IMR-90 (cell line): Measurements from ENCODE around the gene ACSBG1. TPM values are rescaled to one million over a fixed set of nuclear protein-coding genes. Genes with fewer than 3 reads are reported as not detected.
A peak's percentile ranks its signal among the peaks of the same experiment; 100 is the strongest.

Experiments
- ATAC-seq: fragments of 200-7000 bp; cut with Tn5 transposase; 2 replicates; pipeline ENCODE4 v1.9.1; 2020; ENCODE audit warnings: low read depth, mild to moderate bottlenecking, moderate library complexity
- BruUV-seq: library from RNA; stranded (reverse); fragments of 400-500 nt; replicated peaks from 2 replicates; lab custom pipeline; 2021; lab: Mats Ljungman, UMichigan
- CTCF ChIA-PET: fragments of 300-600 bp; formaldehyde crosslinking; extraction: SDS; loops from one replicate; lab custom pipeline; 2021; ENCODE audit warnings: antibody characterized with exemption; lab: Yijun Ruan, JAX
- POLR2A ChIA-PET: fragments of 300-600 bp; sonication (Branson Sonifier 250); formaldehyde crosslinking; loops from one replicate; lab custom pipeline; 2022; ENCODE audit warnings: antibody characterized with exemption; ENCODE audit not compliant: unreplicated experiment; lab: Charles Lee
- DNase-seq: peaks from one replicate; pipeline ENCODE4 v3.0.0; 2013
- H2AFZ ChIP-seq: replicated peaks from 2 replicates; pipeline ENCODE3; 2013; ENCODE audit warnings: low read length, mild to moderate bottlenecking; ENCODE audit not compliant: poor library complexity
- H2AK5ac ChIP-seq: 2 replicates; pipeline ENCODE4 v1.6.1; 2013; ENCODE audit warnings: low read depth, low read length, inconsistent platforms
- H2AK9ac ChIP-seq: replicated peaks from 2 replicates; pipeline ENCODE3; 2013; ENCODE audit warnings: mild to moderate bottlenecking, low read depth, low read length, moderate library complexity; ENCODE audit not compliant: poor library complexity
- H2BK120ac ChIP-seq: 2 replicates; pipeline ENCODE4 v1.6.1; 2013; ENCODE audit warnings: low read depth, low read length, inconsistent platforms
- H2BK15ac ChIP-seq: 3 replicates; pipeline ENCODE4 v1.6.1; 2013; ENCODE audit warnings: low read depth, low read length, inconsistent platforms
- H2BK20ac ChIP-seq: 2 replicates; pipeline ENCODE4 v1.6.1; 2013; ENCODE audit warnings: low read depth, mild to moderate bottlenecking, inconsistent platforms, low read length, moderate library complexity
- H2BK5ac ChIP-seq: 2 replicates; pipeline ENCODE4 v1.6.1; 2013; ENCODE audit warnings: mild to moderate bottlenecking, low read depth, low read length, inconsistent platforms; ENCODE audit not compliant: poor library complexity, severe bottlenecking
- H3K14ac ChIP-seq: replicated peaks from 2 replicates; pipeline ENCODE4 v1.6.1; 2013; ENCODE audit warnings: low read depth, low read length, inconsistent platforms
- H3K18ac ChIP-seq: 2 replicates; pipeline ENCODE4 v1.6.1; 2013; ENCODE audit warnings: low read depth, low read length, control low read depth
- H3K23ac ChIP-seq: 2 replicates; pipeline ENCODE4 v1.6.1; 2013; ENCODE audit warnings: low read depth, low read length, inconsistent platforms
- H3K27ac ChIP-seq: 2 replicates; pipeline ENCODE4 v1.5.1; 2013; ENCODE audit warnings: mild to moderate bottlenecking, control low read depth, low read length; ENCODE audit not compliant: insufficient read depth
- H3K27me3 ChIP-seq: 2 replicates; pipeline ENCODE4 v1.6.1; 2013; ENCODE audit warnings: low read length; ENCODE audit not compliant: control insufficient read depth, insufficient read depth
- H3K36me3 ChIP-seq: 2 replicates; pipeline ENCODE4 v1.6.1; 2013; ENCODE audit warnings: low read length, mixed read lengths; ENCODE audit not compliant: control insufficient read depth, insufficient read depth
- H3K4ac ChIP-seq: 2 replicates; pipeline ENCODE4 v1.6.1; 2013; ENCODE audit warnings: low read depth, low read length, inconsistent platforms
- H3K4me1 ChIP-seq: 2 replicates; pipeline ENCODE4 v1.6.1; 2013; ENCODE audit warnings: low read length, mixed read lengths; ENCODE audit not compliant: control insufficient read depth, insufficient read depth
- H3K4me2 ChIP-seq: 2 replicates; pipeline ENCODE4 v1.6.1; 2013; ENCODE audit warnings: low read depth, mild to moderate bottlenecking, control low read depth, low read length, moderate library complexity
- H3K4me3 ChIP-seq: 2 replicates; pipeline ENCODE4 v1.5.1; 2013; ENCODE audit warnings: low read depth, mild to moderate bottlenecking, control low read depth, low read length, moderate library complexity; ENCODE audit not compliant: insufficient read depth
- H3K56ac ChIP-seq: 2 replicates; pipeline ENCODE4 v1.6.1; 2013; ENCODE audit warnings: low read length, inconsistent platforms; ENCODE audit not compliant: insufficient read depth; ENCODE audit errors: extremely low read depth
- H3K79me1 ChIP-seq, 2 experiments: 2 replicates each; pipeline ENCODE4 v1.6.1; 2013; ENCODE audit warnings: low read length in 2 of 2, inconsistent platforms in 1 of 2, low read depth in 1 of 2
- H3K9ac ChIP-seq: 2 replicates; pipeline ENCODE4 v1.6.1; 2013; ENCODE audit warnings: low read depth, low read length, control low read depth
- H3K9me1 ChIP-seq: 2 replicates; pipeline ENCODE4 v1.6.1; 2013; ENCODE audit warnings: low read length, inconsistent platforms; ENCODE audit not compliant: insufficient read depth
- H3K9me3 ChIP-seq: 2 replicates; pipeline ENCODE4 v1.6.1; 2013; ENCODE audit warnings: low read length; ENCODE audit not compliant: control insufficient read depth, insufficient read depth
- H4K20me1 ChIP-seq: 2 replicates; pipeline ENCODE4 v1.6.1; 2013; ENCODE audit warnings: low read length, inconsistent platforms; ENCODE audit not compliant: insufficient read depth
- H4K5ac ChIP-seq: 2 replicates; pipeline ENCODE4 v1.6.1; 2013; ENCODE audit warnings: mild to moderate bottlenecking, low read depth, low read length, control low read depth
- H4K8ac ChIP-seq, 2 experiments: 2 replicates each; pipeline ENCODE4 v1.6.1; 2013; ENCODE audit warnings: low read depth in 2 of 2, low read length in 2 of 2, control low read depth in 1 of 2, inconsistent platforms in 1 of 2
- H4K91ac ChIP-seq: 2 replicates; pipeline ENCODE4 v1.6.1; 2013; ENCODE audit warnings: low read depth, low read length, inconsistent platforms; ENCODE audit not compliant: insufficient read depth
- MAFK ChIP-seq: IDR thresholded peaks from 2 replicates; pipeline ENCODE4 v1.6.1; 2012; ENCODE audit warnings: low read depth, low read length, improper control_type of control experiment
- RFX5 ChIP-seq: IDR thresholded peaks from 2 replicates; pipeline ENCODE4 v1.8.0; 2012; ENCODE audit warnings: low read depth, mild to moderate bottlenecking, low read length, moderate library complexity
- WGBS, 2 experiments: methylation state at CpG; one replicate each; pipeline versions ENCODE4 v1.1.5 to v1.1.7; 2013; ENCODE audit warnings: missing lambda C conversion rate in 2 of 2; ENCODE audit not compliant: insufficient read length in 1 of 2; ENCODE audit errors: extremely low coverage in 2 of 2; 5-methylcytosine and 5-hydroxymethylcytosine counted together
- dilution Hi-C: fragments of 300-500 bp; cut with HindIII; formaldehyde crosslinking; loops from one replicate; pipeline ENCODE4 v1.14.3; 2018; ENCODE audit warnings: low sequenced_read_pairs; ENCODE audit not compliant: unreplicated experiment
- in situ Hi-C: fragments of 300-500 bp; cut with MboI; formaldehyde crosslinking; loops from 3 replicates; pipeline ENCODE4 v1.14.3; 2019; ENCODE audit warnings: low sequenced_read_pairs, inconsistent platforms, mixed read lengths
- intact Hi-C: fragments of 100-400 bp; cut with micrococcal nuclease; formaldehyde crosslinking; loops from 2 replicates; pipeline ENCODE4 v1.10.0; 2022
- polyA plus RNA-seq, 3 experiments: library from polyadenylated mRNA; depleted of rRNA; stranded (reverse); fragments of >200 nt; gene quantifications; 2 replicates each; pipeline ENCODE4 v1.2.3, GENCODE V29; 2012; ENCODE audit warnings: low replicate concordance in 1 of 3
- total RNA-seq: library from RNA; depleted of rRNA; stranded (reverse); fragments of >200 nt; gene quantifications from 2 replicates; pipeline ENCODE4 v1.2.3, GENCODE V29; 2012

The ACSBG1 gene
- total and polyA plus RNA-seq, 2 of the 4 experiments (the other 2 are of a cell fraction) = 0.02 TPM; not detected in 1

DNA sequence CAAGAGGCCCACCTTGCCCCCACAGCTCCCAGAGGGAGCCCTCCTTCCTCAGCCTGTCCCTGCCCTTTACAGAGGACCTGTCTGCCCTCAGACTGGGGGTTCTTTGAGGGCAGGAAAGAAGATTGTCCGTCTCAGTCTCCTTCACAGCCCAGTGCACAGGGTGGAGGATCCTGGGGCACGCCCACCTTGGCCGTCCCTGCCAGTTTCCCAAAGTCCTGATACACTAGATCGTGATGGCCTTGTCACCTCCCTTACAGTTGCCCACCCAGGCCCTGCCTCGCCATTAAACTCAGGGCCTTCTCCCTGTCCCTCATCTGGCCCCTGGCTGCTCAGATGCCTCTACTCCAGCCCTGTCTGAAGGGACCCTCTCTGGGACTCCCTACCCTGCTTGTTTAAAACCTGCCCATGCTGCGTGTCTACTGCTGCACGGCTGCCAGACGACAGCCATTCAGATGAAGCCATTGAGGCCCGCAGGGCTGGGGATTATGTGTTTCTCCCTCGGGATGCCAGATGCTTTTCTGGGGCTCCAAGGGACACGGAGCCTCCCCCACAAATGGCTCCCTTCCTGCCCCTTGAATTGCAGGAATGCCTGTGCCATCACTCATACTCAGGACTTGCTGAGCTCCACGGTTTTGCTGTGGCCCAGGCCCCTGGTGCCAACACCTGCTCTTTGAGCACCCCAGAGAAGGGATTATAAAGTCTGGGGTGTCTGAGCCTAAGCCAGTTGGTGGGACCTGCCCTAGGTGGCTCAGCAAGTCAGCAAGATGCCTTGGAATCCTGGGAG lies 27.8 kb downstream of the ACSBG1 start:
- Histone ChIP-seq H4K20me1 (no peaks in the 10 kb centered on the region), H2AK5ac (no peak overlapping the region), H2AK9ac (peak overlapping the region; percentile 47), H2BK15ac (no peak overlapping the region), H3K14ac (no peak overlapping the region), H4K8ac (no peak overlapping the region), H3K9me1 (no peaks in the 10 kb centered on the region), H2BK5ac (no peak overlapping the region), H2BK120ac (no peak overlapping the region), H3K36me3 (no peaks in the 10 kb centered on the region), H3K18ac (no peak overlapping the region), H4K91ac (no peak overlapping the region), H2BK20ac (no peak overlapping the region), H3K56ac (no peak overlapping the region), H3K27me3 (peaks cover 18% of the 10 kb centered on the region), H3K4ac (no peak overlapping the region), H3K23ac (no peak overlapping the region), H3K4me3 (no peak overlapping the region), H4K5ac (no peak overlapping the region), H2AFZ (peak overlapping the region; percentile 79), H3K9me3 (no peaks in the 10 kb centered on the region), H3K79me1 (no peaks in the 10 kb centered on the region), H3K9ac (no peak overlapping the region), H3K4me1 (no peaks in the 10 kb centered on the region; the same call in 1 of the 2 replicates), H3K27ac (no peak overlapping the region), H3K4me2 (no peak overlapping the region)
- POLR2A ChIA-PET = no interaction called here
- no TSS peak for BruUV-seq
- peak; percentile 14 for DNase-seq
- intact Hi-C loops (no loop called here), dilution Hi-C loops (no loop called here), in situ Hi-C loops (no loop called here)
- ATAC-seq = peak; percentile 61
- 0 out of 2 replicates have a peak, but pooled peaks have one; percentile 11 for TF ChIP-seq MAFK
- no peak for TF ChIP-seq RFX5
- CTCF ChIA-PET = no interaction called here
- WGBS, 2 experiments = 63% methylated on average over 10 of the region's 12 CpGs; no CpG with 5 or more reads in 1 of the 2 experiments
